ENCODE results near the gene HIPK2. TPM values are rescaled to one million over a fixed set of nuclear protein-coding genes. Genes with fewer than 3 reads are reported as not detected.

The HIPK2 gene
- polyA plus RNA-seq, 2 donors = 4.2 to 7.8 TPM

DNA sequence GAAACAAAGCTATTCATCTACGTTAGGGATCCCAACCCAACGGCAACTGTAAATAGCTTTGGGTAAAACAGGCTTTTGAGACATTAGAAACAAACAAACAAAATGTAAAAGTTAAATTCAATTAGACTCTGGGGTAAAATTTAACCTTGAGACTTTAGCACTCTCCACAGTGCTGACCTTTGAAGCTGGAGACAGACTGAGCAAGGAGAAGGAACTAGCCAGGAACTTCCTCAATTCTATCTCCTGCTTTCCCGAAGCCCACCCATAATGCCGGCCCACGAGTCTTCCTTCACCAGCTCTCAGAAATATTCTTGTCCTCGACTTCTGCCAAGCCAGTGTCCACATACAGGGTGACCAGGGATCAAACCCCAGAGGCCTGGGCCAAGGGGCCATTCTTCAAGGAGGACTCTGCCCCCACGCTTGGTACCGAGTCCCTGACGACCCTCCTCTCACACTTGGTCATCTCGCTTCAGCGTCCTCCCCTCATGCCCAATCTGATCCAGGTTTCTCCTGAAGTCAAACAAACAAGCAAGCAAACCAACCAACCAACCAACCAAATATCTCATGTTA, 114.1 kb downstream of the HIPK2 start:
- Histone ChIP-seq H3K36me3 (ENCODE audit: control insufficient read depth in 2 of 2, insufficient read depth in 2 of 2, low read length in 1 of 2) (no peaks in the 10 kb centered on the region), H3K4me3 (ENCODE audit: low read depth in 1 of 2, low read length in 2 of 2) (no peak overlapping the region), H3K4me1 (ENCODE audit: control insufficient read depth in 2 of 2, insufficient read depth in 2 of 2, low read length in 1 of 2) (peaks cover 7 to 9% of the 10 kb centered on the region in 2 donors), H3K27ac (ENCODE audit: low read depth in 2 of 2, low read length in 1 of 2) (no peak overlapping the region), H3K27me3 (ENCODE audit: control insufficient read depth in 1 of 2, insufficient read depth in 2 of 2, low read length in 2 of 2) (no peaks in the 10 kb centered on the region), H3K9me3 (ENCODE audit: control insufficient read depth in 2 of 2, insufficient read depth in 1 of 2, low read depth in 1 of 2, low read length in 1 of 2) (no peaks in the 10 kb centered on the region)
- 86 to 94% methylated on average over 11 of the region's 11 CpGs for WGBS, 2 donors

GRCh38 chr7:139661903-139662302, 115.9 kb downstream of the HIPK2 start:
- 56 to 63% methylated on average over 3 of the region's 3 CpGs for WGBS, 2 donors
- H3K36me3 ChIP-seq (ENCODE audit: control insufficient read depth in 2 of 2, insufficient read depth in 2 of 2, low read length in 1 of 2) = peaks cover 0 to 2% of the 10 kb centered on the region in 2 donors
- no peaks in the 10 kb centered on the region for H3K27me3 ChIP-seq (ENCODE audit: control insufficient read depth in 1 of 2, insufficient read depth in 2 of 2, low read length in 2 of 2)
- no peak overlapping the region for H3K4me3 ChIP-seq (ENCODE audit: low read depth in 1 of 2, low read length in 2 of 2)
- no peak overlapping the region for H3K27ac ChIP-seq (ENCODE audit: low read depth in 2 of 2, low read length in 1 of 2)
- no peaks in the 10 kb centered on the region for H3K9me3 ChIP-seq (ENCODE audit: control insufficient read depth in 2 of 2, insufficient read depth in 1 of 2, low read depth in 1 of 2, low read length in 1 of 2)
- H3K4me1 ChIP-seq (ENCODE audit: control insufficient read depth in 2 of 2, insufficient read depth in 2 of 2, low read length in 1 of 2) = peaks cover 7 to 9% of the 10 kb centered on the region in 2 donors

GRCh38 chr7:139661043-139661440, 116.8 kb downstream of the HIPK2 start:
- H3K27me3 ChIP-seq (ENCODE audit: control insufficient read depth in 1 of 2, insufficient read depth in 2 of 2, low read length in 2 of 2) = no peaks in the 10 kb centered on the region
- 51 to 64% methylated on average over 2 of the region's 2 CpGs for WGBS, 2 donors
- H3K36me3 ChIP-seq (ENCODE audit: control insufficient read depth in 2 of 2, insufficient read depth in 2 of 2, low read length in 1 of 2) = peaks cover 0 to 2% of the 10 kb centered on the region in 2 donors
- no peak overlapping the region for H3K4me3 ChIP-seq (ENCODE audit: low read depth in 1 of 2, low read length in 2 of 2)
- peaks cover 7 to 10% of the 10 kb centered on the region in 2 donors for H3K4me1 ChIP-seq (ENCODE audit: control insufficient read depth in 2 of 2, insufficient read depth in 2 of 2, low read length in 1 of 2)
- peak overlapping the region in 1 of 2 donors; percentile 61 for H3K27ac ChIP-seq (ENCODE audit: low read depth in 2 of 2, low read length in 1 of 2)
- no peaks in the 10 kb centered on the region for H3K9me3 ChIP-seq (ENCODE audit: control insufficient read depth in 2 of 2, insufficient read depth in 1 of 2, low read depth in 1 of 2, low read length in 1 of 2)

GRCh38 chr7:139660317-139661042, 117.3 kb downstream of the HIPK2 start:
- peaks cover 7 to 14% of the 10 kb centered on the region in 2 donors for H3K4me1 ChIP-seq (ENCODE audit: control insufficient read depth in 2 of 2, insufficient read depth in 2 of 2, low read length in 1 of 2)
- WGBS, 2 donors = 49 to 52% methylated on average over 10 of the region's 10 CpGs

GRCh38 chr7:139659922-139660316, 117.9 kb downstream of the HIPK2 start:
- Histone ChIP-seq H3K36me3 (ENCODE audit: control insufficient read depth in 2 of 2, insufficient read depth in 2 of 2, low read length in 1 of 2) (peaks cover 0 to 2% of the 10 kb centered on the region in 2 donors), H3K4me3 (ENCODE audit: low read depth in 1 of 2, low read length in 2 of 2) (no peak overlapping the region), H3K4me1 (ENCODE audit: control insufficient read depth in 2 of 2, insufficient read depth in 2 of 2, low read length in 1 of 2) (peaks cover 7 to 18% of the 10 kb centered on the region in 2 donors), H3K9me3 (ENCODE audit: control insufficient read depth in 2 of 2, insufficient read depth in 1 of 2, low read depth in 1 of 2, low read length in 1 of 2) (no peaks in the 10 kb centered on the region), H3K27ac (ENCODE audit: low read depth in 2 of 2, low read length in 1 of 2) (no peak overlapping the region), H3K27me3 (ENCODE audit: control insufficient read depth in 1 of 2, insufficient read depth in 2 of 2, low read length in 2 of 2) (no peaks in the 10 kb centered on the region)
- 48 to 72% methylated on average over 2 of the region's 2 CpGs for WGBS, 2 donors

More at GRCh38 chr7:139660317-139661042, 117.3 kb downstream of the HIPK2 start:
- peaks cover 0 to 2% of the 10 kb centered on the region in 2 donors for H3K36me3 ChIP-seq (ENCODE audit: control insufficient read depth in 2 of 2, insufficient read depth in 2 of 2, low read length in 1 of 2)
- H3K27ac ChIP-seq (ENCODE audit: low read depth in 2 of 2, low read length in 1 of 2) = peak overlapping the region; percentile 24 to 61
- H3K27me3 ChIP-seq (ENCODE audit: control insufficient read depth in 1 of 2, insufficient read depth in 2 of 2, low read length in 2 of 2) = no peaks in the 10 kb centered on the region
- H3K9me3 ChIP-seq (ENCODE audit: control insufficient read depth in 2 of 2, insufficient read depth in 1 of 2, low read depth in 1 of 2, low read length in 1 of 2) = no peaks in the 10 kb centered on the region
- H3K4me3 ChIP-seq (ENCODE audit: low read depth in 1 of 2, low read length in 2 of 2) = no peak overlapping the region

DNA sequence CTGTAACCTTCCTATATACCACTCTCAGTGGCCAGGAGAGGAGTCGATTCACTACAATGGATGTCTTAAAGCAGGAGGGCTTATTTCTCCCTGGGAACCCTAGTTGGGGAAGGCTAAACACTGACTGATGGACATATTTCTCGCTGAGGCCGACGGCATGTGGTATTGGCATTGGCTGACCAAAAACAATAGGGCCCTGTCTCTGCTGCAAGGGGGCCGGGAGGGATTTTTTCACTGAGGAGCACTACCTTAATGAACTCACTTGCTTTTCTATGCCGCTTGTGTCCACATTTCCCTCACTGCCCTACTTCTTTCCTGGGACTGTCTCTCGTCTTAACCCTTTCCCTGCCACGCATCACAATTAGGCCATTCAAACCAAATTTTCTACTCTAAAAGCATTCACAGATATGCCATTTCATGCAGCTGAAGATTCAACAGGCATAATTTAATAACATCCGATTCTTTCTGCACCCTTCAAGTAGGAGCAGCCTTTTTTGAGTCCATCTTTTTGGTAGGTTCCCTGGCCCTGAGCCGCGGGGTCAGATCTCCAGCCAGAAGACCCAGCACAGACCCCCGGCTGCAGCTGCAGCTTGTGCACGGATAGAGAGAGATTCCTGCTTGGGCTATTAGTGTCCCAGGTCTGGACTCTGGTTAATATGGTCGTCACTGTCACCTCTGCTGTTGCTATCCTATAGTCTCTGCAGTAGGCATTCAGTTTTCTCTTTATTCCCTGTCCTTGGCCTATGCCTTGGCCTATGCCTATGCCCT, 118.7 kb downstream of the HIPK2 start:
- H3K36me3 ChIP-seq (ENCODE audit: control insufficient read depth in 2 of 2, insufficient read depth in 2 of 2, low read length in 1 of 2) = peaks cover 0 to 2% of the 10 kb centered on the region in 2 donors
- H3K27ac ChIP-seq (ENCODE audit: low read depth in 2 of 2, low read length in 1 of 2) = no peak overlapping the region
- peaks cover 7 to 18% of the 10 kb centered on the region in 2 donors for H3K4me1 ChIP-seq (ENCODE audit: control insufficient read depth in 2 of 2, insufficient read depth in 2 of 2, low read length in 1 of 2)
- H3K9me3 ChIP-seq (ENCODE audit: control insufficient read depth in 2 of 2, insufficient read depth in 1 of 2, low read depth in 1 of 2, low read length in 1 of 2) = no peaks in the 10 kb centered on the region
- no peaks in the 10 kb centered on the region for H3K27me3 ChIP-seq (ENCODE audit: control insufficient read depth in 1 of 2, insufficient read depth in 2 of 2, low read length in 2 of 2)
- 81 to 88% methylated on average over 14 of the region's 14 CpGs for WGBS, 2 donors
- no peak overlapping the region for H3K4me3 ChIP-seq (ENCODE audit: low read depth in 1 of 2, low read length in 2 of 2)

DNA sequence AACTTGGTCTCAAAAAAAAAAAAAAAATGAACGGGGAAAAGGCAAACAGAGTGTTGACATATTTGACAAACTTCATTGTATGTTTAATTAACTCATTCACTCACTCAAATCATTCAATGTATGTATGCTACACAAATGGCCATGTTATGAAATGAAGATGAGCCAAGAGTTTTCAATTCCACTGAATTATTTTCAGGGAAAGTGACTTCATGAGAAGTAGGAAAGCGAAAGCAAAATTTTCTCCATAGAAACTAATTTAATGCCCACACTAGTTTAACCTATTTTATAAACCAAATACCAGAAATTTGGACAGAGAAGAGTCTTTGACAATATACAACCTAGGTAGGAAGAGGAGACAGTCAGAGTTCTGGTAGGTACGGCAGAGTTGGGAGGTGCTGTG, 119.5 kb downstream of the HIPK2 start:
- H3K36me3 ChIP-seq (ENCODE audit: control insufficient read depth in 2 of 2, insufficient read depth in 2 of 2, low read length in 1 of 2) = peaks cover 0 to 2% of the 10 kb centered on the region in 2 donors
- H3K27ac ChIP-seq (ENCODE audit: low read depth in 2 of 2, low read length in 1 of 2) = no peak overlapping the region
- no peaks in the 10 kb centered on the region for H3K27me3 ChIP-seq (ENCODE audit: control insufficient read depth in 1 of 2, insufficient read depth in 2 of 2, low read length in 2 of 2)
- no peaks in the 10 kb centered on the region for H3K9me3 ChIP-seq (ENCODE audit: control insufficient read depth in 2 of 2, insufficient read depth in 1 of 2, low read depth in 1 of 2, low read length in 1 of 2)
- no peak overlapping the region for H3K4me3 ChIP-seq (ENCODE audit: low read depth in 1 of 2, low read length in 2 of 2)
- H3K4me1 ChIP-seq (ENCODE audit: control insufficient read depth in 2 of 2, insufficient read depth in 2 of 2, low read length in 1 of 2) = peaks cover 7 to 18% of the 10 kb centered on the region in 2 donors
- WGBS, 2 donors = 64 to 73% methylated on average over 3 of the region's 3 CpGs

GRCh38 chr7:139657725-139658124, 120.1 kb downstream of the HIPK2 start:
- H3K4me3 ChIP-seq (ENCODE audit: low read depth in 1 of 2, low read length in 2 of 2) = no peak overlapping the region
- no peak overlapping the region for H3K27ac ChIP-seq (ENCODE audit: low read depth in 2 of 2, low read length in 1 of 2)
- no peaks in the 10 kb centered on the region for H3K27me3 ChIP-seq (ENCODE audit: control insufficient read depth in 1 of 2, insufficient read depth in 2 of 2, low read length in 2 of 2)
- peaks cover 4 to 13% of the 10 kb centered on the region in 2 donors for H3K4me1 ChIP-seq (ENCODE audit: control insufficient read depth in 2 of 2, insufficient read depth in 2 of 2, low read length in 1 of 2)
- no peaks in the 10 kb centered on the region for H3K9me3 ChIP-seq (ENCODE audit: control insufficient read depth in 2 of 2, insufficient read depth in 1 of 2, low read depth in 1 of 2, low read length in 1 of 2)
- whole genome bisulfite sequencing, 2 donors = 67 to 92% methylated on average over 1 of the region's 1 CpG
- peaks cover 0 to 2% of the 10 kb centered on the region in 2 donors for H3K36me3 ChIP-seq (ENCODE audit: control insufficient read depth in 2 of 2, insufficient read depth in 2 of 2, low read length in 1 of 2)

DNA sequence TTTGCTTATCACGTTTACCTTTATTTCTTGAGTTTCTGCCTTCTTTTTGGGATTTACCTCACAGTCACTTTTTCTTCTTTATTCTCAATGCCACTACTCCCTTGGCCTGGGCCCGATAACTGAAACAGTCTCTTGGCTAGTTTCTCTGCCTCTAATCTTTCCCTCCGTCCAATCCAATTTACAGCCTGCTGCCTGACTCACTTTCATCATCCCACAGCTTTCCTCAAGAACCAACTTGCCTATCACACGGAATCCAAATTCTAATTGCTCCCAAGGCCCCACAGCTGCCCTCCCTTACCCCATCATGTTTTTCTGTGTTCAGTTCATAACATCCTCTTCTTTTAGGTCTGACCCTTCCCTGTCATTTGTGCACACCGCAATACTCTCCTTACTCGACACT, 121.4 kb downstream of the HIPK2 start:
- H3K4me1 ChIP-seq (ENCODE audit: control insufficient read depth in 2 of 2, insufficient read depth in 2 of 2, low read length in 1 of 2) = peaks cover 4 to 13% of the 10 kb centered on the region in 2 donors
- H3K36me3 ChIP-seq (ENCODE audit: control insufficient read depth in 2 of 2, insufficient read depth in 2 of 2, low read length in 1 of 2) = peaks cover 0 to 2% of the 10 kb centered on the region in 2 donors
- no peaks in the 10 kb centered on the region for H3K27me3 ChIP-seq (ENCODE audit: control insufficient read depth in 1 of 2, insufficient read depth in 2 of 2, low read length in 2 of 2)
- WGBS, 2 donors = 50 to 64% methylated on average over 6 of the region's 6 CpGs
- no peak overlapping the region for H3K4me3 ChIP-seq (ENCODE audit: low read depth in 1 of 2, low read length in 2 of 2)
- no peak overlapping the region for H3K27ac ChIP-seq (ENCODE audit: low read depth in 2 of 2, low read length in 1 of 2)
- H3K9me3 ChIP-seq (ENCODE audit: control insufficient read depth in 2 of 2, insufficient read depth in 1 of 2, low read depth in 1 of 2, low read length in 1 of 2) = no peaks in the 10 kb centered on the region

All from esophagus (tissue), 2 donors.